Adrenal gland (tissue), 5 donors: Measurements from ENCODE around the gene POLR2J2.
"Not testable (repeated sequence)": the region's sequence is repeated elsewhere in the genome, so short reads cannot be mapped to it uniquely, and the experiment has no call there.

ENCODE experiments used
- POLR2A ChIP-seq, 2 donors: fragments of 450-650 bp; IDR thresholded peaks; one replicate each; pipeline ENCODE4 v1.6.1; 2017; ENCODE audit warnings: antibody characterized with exemption in 2 of 2, mild to moderate bottlenecking in 2 of 2, moderate library complexity in 1 of 2
- TF ChIP-seq, protein P1 (sequence below), 6 experiments: fragments of 450-650 bp in 4 of 6; fragments of 200-600 bp in 2 of 6; sonication (generic) in 1 of 6; IDR thresholded peaks; 1 replicate in 5 of 6; 2 replicates in 1 of 6; pipeline versions ENCODE4 v1.5.1 to v1.8.0; 2016 to 2021; ENCODE audit warnings: antibody characterized with exemption in 6 of 6, mild to moderate bottlenecking in 2 of 6, moderate library complexity in 1 of 6
- donor health status: DM: no; HTN: no; CAD: no.

DNA sequence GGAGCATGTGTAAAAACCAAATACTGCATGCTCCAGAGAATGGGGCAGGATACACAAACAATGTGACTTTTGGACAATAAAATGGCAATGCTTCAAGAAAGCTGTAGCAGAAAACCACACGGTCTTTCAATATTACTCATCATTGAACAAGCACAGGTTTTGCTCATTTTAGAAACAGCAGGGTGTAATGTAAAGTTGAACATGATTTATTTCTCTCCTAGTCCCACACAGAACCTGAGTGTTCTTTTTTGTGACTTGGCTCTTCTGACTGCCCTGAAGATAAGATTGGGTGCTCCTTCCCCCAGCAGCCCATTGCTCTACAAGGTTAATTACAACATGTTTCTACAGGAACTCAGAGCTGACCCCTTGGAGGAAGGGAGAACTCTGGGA is 42.2 kb upstream of the POLR2J2 start:
- TF ChIP-seq, protein P1, sequence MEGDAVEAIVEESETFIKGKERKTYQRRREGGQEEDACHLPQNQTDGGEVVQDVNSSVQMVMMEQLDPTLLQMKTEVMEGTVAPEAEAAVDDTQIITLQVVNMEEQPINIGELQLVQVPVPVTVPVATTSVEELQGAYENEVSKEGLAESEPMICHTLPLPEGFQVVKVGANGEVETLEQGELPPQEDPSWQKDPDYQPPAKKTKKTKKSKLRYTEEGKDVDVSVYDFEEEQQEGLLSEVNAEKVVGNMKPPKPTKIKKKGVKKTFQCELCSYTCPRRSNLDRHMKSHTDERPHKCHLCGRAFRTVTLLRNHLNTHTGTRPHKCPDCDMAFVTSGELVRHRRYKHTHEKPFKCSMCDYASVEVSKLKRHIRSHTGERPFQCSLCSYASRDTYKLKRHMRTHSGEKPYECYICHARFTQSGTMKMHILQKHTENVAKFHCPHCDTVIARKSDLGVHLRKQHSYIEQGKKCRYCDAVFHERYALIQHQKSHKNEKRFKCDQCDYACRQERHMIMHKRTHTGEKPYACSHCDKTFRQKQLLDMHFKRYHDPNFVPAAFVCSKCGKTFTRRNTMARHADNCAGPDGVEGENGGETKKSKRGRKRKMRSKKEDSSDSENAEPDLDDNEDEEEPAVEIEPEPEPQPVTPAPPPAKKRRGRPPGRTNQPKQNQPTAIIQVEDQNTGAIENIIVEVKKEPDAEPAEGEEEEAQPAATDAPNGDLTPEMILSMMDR (IDR thresholded peaks at IDR 0.05), result not testable (repeated sequence)
- not testable (repeated sequence) for TF ChIP-seq POLR2A (IDR thresholded peaks at IDR 0.05)
